Measurements from ENCODE around the gene TNFRSF14.

The TNFRSF14 gene

GRCh38 chr1:2589431-2590232, 33.5 kb downstream of the TNFRSF14 start:
- no peak for DNase-seq

- no peak for DNase-seq
Measured at GRCh38 chr1:2590233-2591141, 34.3 kb downstream of the TNFRSF14 start.

GRCh38 chr1:2591233-2591580, 35.0 kb downstream of the TNFRSF14 start:
- no peak for DNase-seq

- DNase-seq: no peak
Measured at GRCh38 chr1:2591581-2592261, 35.5 kb downstream of the TNFRSF14 start.

GRCh38 chr1:2592672-2593071, 36.5 kb downstream of the TNFRSF14 start:
- DNase-seq: no peak

GRCh38 chr1:2593251-2593878, 37.2 kb downstream of the TNFRSF14 start:
- DNase-seq: no peak

GRCh38 chr1:2594001-2594640, 38.0 kb downstream of the TNFRSF14 start:
- no peak for DNase-seq

- DNase-seq: no peak
Measured at GRCh38 chr1:2594641-2595131, 38.5 kb downstream of the TNFRSF14 start.

GRCh38 chr1:2595261-2595811, 39.2 kb downstream of the TNFRSF14 start:
- no peak for DNase-seq

- no peak for DNase-seq
Measured at GRCh38 chr1:2595812-2596529, 39.8 kb downstream of the TNFRSF14 start.

GRCh38 chr1:2596530-2597333, 40.6 kb downstream of the TNFRSF14 start:
- DNase-seq: no peak

GRCh38 chr1:2597441-2598328, 41.5 kb downstream of the TNFRSF14 start:
- DNase-seq: no peak

GRCh38 chr1:2598329-2598931, 42.3 kb downstream of the TNFRSF14 start:
- DNase-seq: no peak

- no peak for DNase-seq
Measured at GRCh38 chr1:2601721-2602303, 45.6 kb downstream of the TNFRSF14 start.

GRCh38 chr1:2602311-2602835, 46.2 kb downstream of the TNFRSF14 start:
- DNase-seq: no peak

- DNase-seq: no peak
Measured at GRCh38 chr1:2602866-2603520, 46.8 kb downstream of the TNFRSF14 start.

- DNase-seq: no peak
Measured at GRCh38 chr1:2603521-2604155, 47.5 kb downstream of the TNFRSF14 start.

Data from activated naive CD4-positive, alpha-beta T cell treated with Interleukin-2 at 50 U/mL for 16 hours (primary cell).